Measurements from ENCODE around the gene MFF. TPM values are rescaled to one million over a fixed set of nuclear protein-coding genes. Genes with fewer than 3 reads are reported as not detected.

MFF gene
- polyA plus RNA-seq, 1 of the 3 experiments (the other 2 are of a cell fraction): 51.0 TPM

GRCh38 chr2:227335713-227336112 lies 10.7 kb downstream of the MFF start:
- TF ChIP-seq, protein P1, sequence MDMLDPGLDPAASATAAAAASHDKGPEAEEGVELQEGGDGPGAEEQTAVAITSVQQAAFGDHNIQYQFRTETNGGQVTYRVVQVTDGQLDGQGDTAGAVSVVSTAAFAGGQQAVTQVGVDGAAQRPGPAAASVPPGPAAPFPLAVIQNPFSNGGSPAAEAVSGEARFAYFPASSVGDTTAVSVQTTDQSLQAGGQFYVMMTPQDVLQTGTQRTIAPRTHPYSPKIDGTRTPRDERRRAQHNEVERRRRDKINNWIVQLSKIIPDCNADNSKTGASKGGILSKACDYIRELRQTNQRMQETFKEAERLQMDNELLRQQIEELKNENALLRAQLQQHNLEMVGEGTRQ (IDR thresholded peaks at IDR 0.05; ENCODE audit: borderline replicate concordance, low read depth, low read length): no peak
- no peak for TF ChIP-seq FOXJ3 (CRISPR knock-in tag; IDR thresholded peaks at IDR 0.05)
- TF ChIP-seq FOXM1 (IDR thresholded peaks at IDR 0.05; ENCODE audit: low read depth): no peak
- TF ChIP-seq, protein P2, sequence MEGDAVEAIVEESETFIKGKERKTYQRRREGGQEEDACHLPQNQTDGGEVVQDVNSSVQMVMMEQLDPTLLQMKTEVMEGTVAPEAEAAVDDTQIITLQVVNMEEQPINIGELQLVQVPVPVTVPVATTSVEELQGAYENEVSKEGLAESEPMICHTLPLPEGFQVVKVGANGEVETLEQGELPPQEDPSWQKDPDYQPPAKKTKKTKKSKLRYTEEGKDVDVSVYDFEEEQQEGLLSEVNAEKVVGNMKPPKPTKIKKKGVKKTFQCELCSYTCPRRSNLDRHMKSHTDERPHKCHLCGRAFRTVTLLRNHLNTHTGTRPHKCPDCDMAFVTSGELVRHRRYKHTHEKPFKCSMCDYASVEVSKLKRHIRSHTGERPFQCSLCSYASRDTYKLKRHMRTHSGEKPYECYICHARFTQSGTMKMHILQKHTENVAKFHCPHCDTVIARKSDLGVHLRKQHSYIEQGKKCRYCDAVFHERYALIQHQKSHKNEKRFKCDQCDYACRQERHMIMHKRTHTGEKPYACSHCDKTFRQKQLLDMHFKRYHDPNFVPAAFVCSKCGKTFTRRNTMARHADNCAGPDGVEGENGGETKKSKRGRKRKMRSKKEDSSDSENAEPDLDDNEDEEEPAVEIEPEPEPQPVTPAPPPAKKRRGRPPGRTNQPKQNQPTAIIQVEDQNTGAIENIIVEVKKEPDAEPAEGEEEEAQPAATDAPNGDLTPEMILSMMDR (IDR thresholded peaks at IDR 0.05): no peak
- no peak for TF ChIP-seq POLR2AphosphoS5 (IDR thresholded peaks at IDR 0.05; ENCODE audit: low read depth, low read length)
- no peak for TF ChIP-seq RAD21 (IDR thresholded peaks at IDR 0.05; ENCODE audit: low read length)
- no peak for TF ChIP-seq MXI1 (IDR thresholded peaks at IDR 0.05; ENCODE audit: low read depth, low read length)
- no peak for TF ChIP-seq FOSL2 (IDR thresholded peaks at IDR 0.05; ENCODE audit: borderline replicate concordance, low read depth)
- TF ChIP-seq RXRA (IDR thresholded peaks at IDR 0.05; ENCODE audit: borderline replicate concordance, low read depth): no peak
- no peak for TF ChIP-seq MEF2A (IDR thresholded peaks at IDR 0.05; ENCODE audit: borderline replicate concordance, low read depth)
- H3K9me2 ChIP-seq: no peaks in the 10 kb centered on the region
- H3K79me2 ChIP-seq (ENCODE audit: insufficient read depth): peaks cover 19% of the 10 kb centered on the region; the same call in 1 of the 2 replicates
- ChIA-PET CTCF (interaction anchor here (1.8 kb wide), 1 partner anchor 11 kb away, joined by 6 read pairs; no protein-coding TSS in a partner anchor), POLR2A (no interaction called here)
- no peak overlapping the region for H3K4me3 ChIP-seq (ENCODE audit: low read depth in 2 of 2, low read length in 1 of 2)
- H3K9me3 ChIP-seq: no peaks in the 10 kb centered on the region
- H3K4me1 ChIP-seq (ENCODE audit: control insufficient read depth in 1 of 2, insufficient read depth in 2 of 2, low read depth in 1 of 2, low read length in 1 of 2): no peaks in the 10 kb centered on the region
- no peak overlapping the region for H3K27ac ChIP-seq (ENCODE audit: low read depth in 2 of 2, low read length in 1 of 2)
- H2AFZ ChIP-seq (ENCODE audit: low read depth): no peak overlapping the region
- 96% methylated on average over 1 of the region's 1 CpG for WGBS (ENCODE audit: low lambda C conversion rate)
- no peaks in the 10 kb centered on the region for H3K27me3 ChIP-seq (ENCODE audit: insufficient read depth)
- no peak for DNase-seq
- H3K9ac ChIP-seq: no peak overlapping the region
- H3F3A ChIP-seq (replicated peaks; ENCODE audit: insufficient read depth): peaks cover 2% of the 10 kb centered on the region
- H3K36me3 ChIP-seq (replicated peaks in 1 of 2; ENCODE audit: control insufficient read depth in 1 of 2, insufficient read depth in 2 of 2, low read length in 1 of 2): peaks cover 54 to 67% of the 10 kb centered on the region in 2 experiments
- H4K20me1 ChIP-seq (ENCODE audit: insufficient read depth): no peaks in the 10 kb centered on the region
- no peak overlapping the region for H3K4me2 ChIP-seq

DNA sequence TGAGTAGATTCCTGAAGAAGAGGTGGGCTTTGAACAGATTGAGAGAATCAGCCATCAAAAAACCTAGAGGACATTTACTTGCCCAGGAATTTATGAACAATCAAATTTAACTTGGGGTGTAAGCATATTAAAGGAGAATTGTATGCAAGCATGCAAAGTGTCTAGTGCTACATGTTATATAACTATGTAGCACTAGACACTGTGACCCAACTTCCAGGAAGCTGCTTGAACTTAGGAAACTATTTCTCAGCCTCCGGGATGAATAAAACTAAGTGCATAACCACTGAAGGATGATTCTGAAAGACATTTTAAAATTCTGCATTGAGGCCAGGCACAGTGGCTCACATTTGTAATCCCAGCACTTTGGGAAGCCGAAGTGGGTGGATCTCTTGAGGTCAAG lies 12.4 kb downstream of the MFF start:
- Histone ChIP-seq H3K36me3 (replicated peaks in 1 of 2; ENCODE audit: control insufficient read depth in 1 of 2, insufficient read depth in 2 of 2, low read length in 1 of 2) (peaks cover 44 to 71% of the 10 kb centered on the region in 2 experiments), H2AFZ (ENCODE audit: low read depth) (no peak overlapping the region), H3F3A (replicated peaks; ENCODE audit: insufficient read depth) (no peaks in the 10 kb centered on the region), H3K4me2 (no peak overlapping the region), H3K9ac (no peak overlapping the region), H3K27ac (ENCODE audit: low read depth in 2 of 2, low read length in 1 of 2) (no peak overlapping the region), H3K79me2 (ENCODE audit: insufficient read depth) (peaks cover 6% of the 10 kb centered on the region; the same call in 1 of the 2 replicates), H3K4me3 (ENCODE audit: low read depth in 2 of 2, low read length in 1 of 2) (no peak overlapping the region), H3K9me2 (no peaks in the 10 kb centered on the region), H4K20me1 (ENCODE audit: insufficient read depth) (no peaks in the 10 kb centered on the region), H3K27me3 (ENCODE audit: insufficient read depth) (no peaks in the 10 kb centered on the region), H3K4me1 (ENCODE audit: control insufficient read depth in 1 of 2, insufficient read depth in 2 of 2, low read depth in 1 of 2, low read length in 1 of 2) (no peaks in the 10 kb centered on the region), H3K9me3 (no peaks in the 10 kb centered on the region)
- ChIA-PET CTCF (no interaction called here), POLR2A (interaction anchor here (0.8 kb wide), 1 partner anchor 12 kb away, joined by 3 read pairs; the partner anchor contains the start of gene MFF)
- no peak for DNase-seq
- no peak for TF ChIP-seq SMC3 (IDR thresholded peaks at IDR 0.05; ENCODE audit: low read depth, low read length)
- no peak for TF ChIP-seq GATA2 (CRISPR knock-in tag; IDR thresholded peaks at IDR 0.05)
- no peak for TF ChIP-seq RFX5 (IDR thresholded peaks at IDR 0.05; ENCODE audit: low read length)
- TF ChIP-seq CHD2 (IDR thresholded peaks at IDR 0.05; ENCODE audit: low read length, partially characterized antibody): no peak
- no peak for TF ChIP-seq JUND (IDR thresholded peaks at IDR 0.05)
- TF ChIP-seq SIN3A (IDR thresholded peaks at IDR 0.05; ENCODE audit: borderline replicate concordance, low read depth, low read length): no peak
- TF ChIP-seq TEAD4 (IDR thresholded peaks at IDR 0.05; ENCODE audit: borderline replicate concordance, insufficient read depth): no peak
- TF ChIP-seq TAF1 (IDR thresholded peaks at IDR 0.05; ENCODE audit: borderline replicate concordance, low read depth, low read length): no peak
- no peak for TF ChIP-seq FOSL2 (IDR thresholded peaks at IDR 0.05; ENCODE audit: borderline replicate concordance, low read depth)
- TF ChIP-seq IRF3 (IDR thresholded peaks at IDR 0.05; ENCODE audit: low read depth, low read length): no peak
- TF ChIP-seq NRF1 (IDR thresholded peaks at IDR 0.05; ENCODE audit: low read depth, low read length): no peak
- no peak for TF ChIP-seq MEF2A (IDR thresholded peaks at IDR 0.05; ENCODE audit: borderline replicate concordance, low read depth)
- no peak for TF ChIP-seq POLR2AphosphoS5 (IDR thresholded peaks at IDR 0.05; ENCODE audit: low read depth, low read length)
- TF ChIP-seq YY1 (IDR thresholded peaks at IDR 0.05; ENCODE audit: low read depth): no peak
- WGBS (ENCODE audit: low lambda C conversion rate): 93% methylated on average over 2 of the region's 2 CpGs
